WTC11 (cell line): Measurements from ENCODE around the gene ACO1. TPM values are rescaled to one million over a fixed set of nuclear protein-coding genes. Genes with fewer than 3 reads are reported as not detected.

ENCODE experiments used
- ATAC-seq: fragments of 200-7000 bp; cut with Tn5 transposase; 2 replicates; pipeline ENCODE4 v1.10.0; 2021; ENCODE audit warnings: mild to moderate bottlenecking, moderate library complexity
- CTCF ChIA-PET: fragments of 300-600 bp; sonication (Branson Sonifier 250); formaldehyde crosslinking; loops from one replicate; lab custom pipeline; 2021; ENCODE audit warnings: antibody characterized with exemption; lab: Charles Lee
- POLR2A ChIA-PET: fragments of 350-600 bp; sonication (Branson Sonifier 250); formaldehyde crosslinking; loops from one replicate; lab custom pipeline; 2021; ENCODE audit warnings: antibody characterized with exemption; lab: Charles Lee
- DNase-seq: peaks from one replicate; pipeline ENCODE4 v3.0.0; 2021; ENCODE audit warnings: low spot score
- H3K27ac Mint-ChIP-seq: 2 replicates; pipeline ENCODE4 v1.8.0; 2021; ENCODE audit warnings: mixed read lengths
- H3K27me3 Mint-ChIP-seq: 2 replicates; pipeline ENCODE4 v1.8.0; 2021; ENCODE audit warnings: low read depth, mild to moderate bottlenecking, moderate library complexity, mixed read lengths
- H3K36me3 Mint-ChIP-seq: 2 replicates; pipeline ENCODE4 v1.8.0; 2021; ENCODE audit warnings: mixed read lengths
- H3K4me1 Mint-ChIP-seq: 2 replicates; pipeline ENCODE4 v1.8.0; 2022; ENCODE audit warnings: mixed read lengths
- H3K4me3 Mint-ChIP-seq: 2 replicates; pipeline ENCODE4 v1.8.0; 2021; ENCODE audit warnings: mild to moderate bottlenecking, moderate library complexity, mixed read lengths
- H3K9me3 Mint-ChIP-seq: 2 replicates; pipeline ENCODE4 v1.8.0; 2021; ENCODE audit warnings: mixed read lengths
- ATF1 ChIP-seq: sonication (generic); formaldehyde crosslinking; IDR thresholded peaks from 2 replicates; pipeline ENCODE4 v1.8.1; 2023; ENCODE audit warnings: mild to moderate bottlenecking, moderate library complexity, missing genetic modification reagents
- ATF3 ChIP-seq: sonication (generic); formaldehyde crosslinking; conservative IDR thresholded peaks from 2 replicates; pipeline ENCODE4 v1.8.1; 2022; ENCODE audit warnings: mild to moderate bottlenecking, missing genetic modification reagents
- CBFB ChIP-seq: sonication (generic); formaldehyde crosslinking; IDR thresholded peaks from 2 replicates; pipeline ENCODE4 v1.8.1; 2022; ENCODE audit warnings: mild to moderate bottlenecking, low read depth, missing genetic modification reagents
- E2F5 ChIP-seq: sonication (generic); formaldehyde crosslinking; IDR thresholded peaks from 2 replicates; pipeline ENCODE4 v1.8.1; 2022; ENCODE audit warnings: mild to moderate bottlenecking, moderate library complexity, missing genetic modification reagents
- EMX1 ChIP-seq: fragments of 250-450 bp; sonication (Bioruptor Pico); IDR thresholded peaks from 2 replicates; pipeline ENCODE4 v1.8.0; 2021; ENCODE audit warnings: mild to moderate bottlenecking
- ESRRA ChIP-seq: sonication (generic); formaldehyde crosslinking; IDR thresholded peaks from 2 replicates; pipeline ENCODE4 v1.8.1; 2022; ENCODE audit warnings: mild to moderate bottlenecking, missing genetic modification reagents, borderline replicate concordance
- FOXJ3 ChIP-seq: sonication (generic); formaldehyde crosslinking; IDR thresholded peaks from 2 replicates; pipeline ENCODE4 v1.9.0; 2021; ENCODE audit warnings: missing genetic modification reagents, mild to moderate bottlenecking, borderline replicate concordance
- GABPB1 ChIP-seq: sonication (generic); formaldehyde crosslinking; IDR thresholded peaks from 2 replicates; pipeline ENCODE4 v1.8.1; 2023; ENCODE audit warnings: mild to moderate bottlenecking, missing genetic modification reagents
- GRHL2 ChIP-seq: fragments of 250-450 bp; sonication (Bioruptor Pico); IDR thresholded peaks from 2 replicates; pipeline ENCODE4 v1.8.0; 2022; ENCODE audit warnings: mild to moderate bottlenecking, moderate library complexity; ENCODE audit not compliant: insufficient replicate concordance, severe bottlenecking
- NFATC4 ChIP-seq: fragments of 250-450 bp; sonication (Bioruptor Pico); IDR thresholded peaks from 2 replicates; pipeline ENCODE4 v1.9.0; 2021; ENCODE audit warnings: mild to moderate bottlenecking
- NR1H2 ChIP-seq: sonication (generic); formaldehyde crosslinking; IDR thresholded peaks from 2 replicates; pipeline ENCODE4 v1.9.0; 2021; ENCODE audit warnings: mild to moderate bottlenecking, moderate library complexity, missing genetic modification reagents
- NR2C2 ChIP-seq: sonication (generic); formaldehyde crosslinking; IDR thresholded peaks from 2 replicates; pipeline ENCODE4 v1.8.0; 2022; ENCODE audit warnings: mild to moderate bottlenecking, missing genetic modification reagents
- PREB ChIP-seq: sonication (generic); formaldehyde crosslinking; IDR thresholded peaks from 2 replicates; pipeline ENCODE4 v1.8.1; 2022; ENCODE audit warnings: mild to moderate bottlenecking, missing genetic modification reagents, moderate library complexity, borderline replicate concordance
- PRRX2 ChIP-seq: fragments of 250-450 bp; sonication (Bioruptor Pico); IDR thresholded peaks from 2 replicates; pipeline ENCODE4 v1.8.0; 2021; ENCODE audit warnings: mild to moderate bottlenecking
- RELA ChIP-seq: sonication (generic); formaldehyde crosslinking; IDR thresholded peaks from 2 replicates; pipeline ENCODE4 v1.8.1; 2022; ENCODE audit warnings: missing genetic modification reagents, mild to moderate bottlenecking, borderline replicate concordance
- SMAD3 ChIP-seq: sonication (generic); formaldehyde crosslinking; IDR thresholded peaks from 2 replicates; pipeline ENCODE4 v1.8.0; 2022; ENCODE audit warnings: missing genetic modification reagents, mild to moderate bottlenecking, borderline replicate concordance
- SOX15 ChIP-seq: fragments of 250-450 bp; sonication (Bioruptor Pico); IDR thresholded peaks from 2 replicates; pipeline ENCODE4 v1.9.0; 2021; ENCODE audit warnings: mild to moderate bottlenecking
- ZBTB43 ChIP-seq: sonication (generic); formaldehyde crosslinking; IDR thresholded peaks from 2 replicates; pipeline ENCODE4 v1.8.1; 2023; ENCODE audit warnings: mild to moderate bottlenecking, missing genetic modification reagents
- ZMAT4 ChIP-seq: fragments of 250-450 bp; sonication (Bioruptor Pico); IDR thresholded peaks from 2 replicates; pipeline ENCODE4 v1.9.0; 2021; ENCODE audit warnings: mild to moderate bottlenecking
- ZNF232 ChIP-seq: sonication (generic); formaldehyde crosslinking; IDR thresholded peaks from 2 replicates; pipeline ENCODE4 v1.8.0; 2022; ENCODE audit warnings: mild to moderate bottlenecking, missing genetic modification reagents
- ZNF396 ChIP-seq: fragments of 250-450 bp; sonication (Bioruptor Pico); IDR thresholded peaks from 2 replicates; pipeline ENCODE4 v1.8.0; 2021; ENCODE audit warnings: mild to moderate bottlenecking, moderate library complexity, borderline replicate concordance
- ZNF416 ChIP-seq: fragments of 250-450 bp; sonication (Bioruptor Pico); IDR thresholded peaks from 2 replicates; pipeline ENCODE4 v1.9.0; 2021; ENCODE audit warnings: mild to moderate bottlenecking, inconsistent platforms
- ZNF423 ChIP-seq: fragments of 250-450 bp; sonication (Bioruptor Pico); IDR thresholded peaks from 2 replicates; pipeline ENCODE4 v2.1.2; 2022; ENCODE audit warnings: mild to moderate bottlenecking, moderate library complexity
- ZNF425 ChIP-seq: fragments of 250-450 bp; sonication (Bioruptor Pico); conservative IDR thresholded peaks from 2 replicates; pipeline ENCODE4 v1.9.0; 2021; ENCODE audit warnings: mild to moderate bottlenecking
- ZNF512 ChIP-seq: sonication (generic); formaldehyde crosslinking; IDR thresholded peaks from 2 replicates; pipeline ENCODE4 v1.8.1; 2022; ENCODE audit warnings: missing genetic modification reagents, borderline replicate concordance
- ZNF671 ChIP-seq: fragments of 250-450 bp; sonication (Bioruptor Pico); IDR thresholded peaks from 2 replicates; pipeline ENCODE4 v1.8.0; 2021; ENCODE audit warnings: mild to moderate bottlenecking
- total RNA-seq: library from RNA; stranded (reverse); gene quantifications from 3 replicates; pipeline ENCODE4 v1.2.3, GENCODE V29; 2021

The ACO1 gene
- total RNA-seq, 1 experiment from 2014 or later = 40.2 TPM

- TF ChIP-seq NFATC4 = no peak
- TF ChIP-seq ZNF416 (CRISPR knock-in tag) = no peak
- no peak for TF ChIP-seq CBFB (CRISPR knock-in tag)
- TF ChIP-seq, all 79 proteins: peak for 0
Observed at GRCh38 chr9:32403567-32404260, 19.3 kb downstream of the ACO1 start (continued).

- H3K27ac Mint-ChIP-seq = no peak overlapping the region
- ATAC-seq (no peak), DNase-seq (no peak)
- H3K9me3 Mint-ChIP-seq = peaks cover 4% of the 10 kb centered on the region
- ChIA-PET POLR2A (no interaction called here), CTCF (no interaction called here)
- H3K4me3 Mint-ChIP-seq = no peak overlapping the region
- H3K36me3 Mint-ChIP-seq = peaks cover 32% of the 10 kb centered on the region
- no peaks in the 10 kb centered on the region for H3K27me3 Mint-ChIP-seq
- H3K4me1 Mint-ChIP-seq = peaks cover 16% of the 10 kb centered on the region
- TF ChIP-seq ATF1 (no peak), SOX15 (CRISPR knock-in tag) (no peak), ZNF232 (no peak), ZNF416 (CRISPR knock-in tag) (no peak), E2F5 (CRISPR knock-in tag) (no peak), ZMAT4 (CRISPR knock-in tag) (no peak), PRRX2 (no peak), NR2C2 (no peak), EMX1 (CRISPR knock-in tag) (no peak), GRHL2 (CRISPR knock-in tag) (no peak), RELA (CRISPR knock-in tag) (no peak), ESRRA (CRISPR knock-in tag) (no peak), ZBTB43 (CRISPR knock-in tag) (no peak), FOXJ3 (no peak), ZNF671 (CRISPR knock-in tag) (no peak)
Observed at GRCh38 chr9:32404402-32404801, 20.0 kb downstream of the ACO1 start.

GRCh38 chr9:32404856-32405255 lies 20.4 kb downstream of the ACO1 start:
- Mint-ChIP-seq H3K4me1 (peaks cover 14% of the 10 kb centered on the region), H3K27me3 (no peaks in the 10 kb centered on the region), H3K4me3 (no peak overlapping the region), H3K27ac (no peak overlapping the region), H3K9me3 (peaks cover 4% of the 10 kb centered on the region), H3K36me3 (peaks cover 36% of the 10 kb centered on the region)
- CTCF ChIA-PET = no interaction called here
- DNase-seq (no peak), ATAC-seq (no peak)
- TF ChIP-seq GRHL2 (CRISPR knock-in tag) = no peak
- no peak for TF ChIP-seq NFATC4
- no peak for TF ChIP-seq CBFB (CRISPR knock-in tag)
- no peak for TF ChIP-seq GABPB1
- TF ChIP-seq ATF1 = no peak
- no peak for TF ChIP-seq ZNF416 (CRISPR knock-in tag)
- TF ChIP-seq ZNF512 (CRISPR knock-in tag) = no peak
- no peak for TF ChIP-seq NR1H2
- no peak for TF ChIP-seq ZNF396
- TF ChIP-seq ATF3 (CRISPR knock-in tag) = no peak
- no peak for TF ChIP-seq SMAD3 (CRISPR knock-in tag)
- TF ChIP-seq ZNF425 = no peak
- TF ChIP-seq PREB (CRISPR knock-in tag) = no peak
- no peak for TF ChIP-seq ZNF423 (CRISPR knock-in tag)
- POLR2A ChIA-PET = no interaction called here
